Measurements from ENCODE around the gene IL17C.
"Not testable (repeated sequence)": the region's sequence is repeated elsewhere in the genome, so short reads cannot be mapped to it uniquely, and the experiment has no call there.

The IL17C gene

DNA sequence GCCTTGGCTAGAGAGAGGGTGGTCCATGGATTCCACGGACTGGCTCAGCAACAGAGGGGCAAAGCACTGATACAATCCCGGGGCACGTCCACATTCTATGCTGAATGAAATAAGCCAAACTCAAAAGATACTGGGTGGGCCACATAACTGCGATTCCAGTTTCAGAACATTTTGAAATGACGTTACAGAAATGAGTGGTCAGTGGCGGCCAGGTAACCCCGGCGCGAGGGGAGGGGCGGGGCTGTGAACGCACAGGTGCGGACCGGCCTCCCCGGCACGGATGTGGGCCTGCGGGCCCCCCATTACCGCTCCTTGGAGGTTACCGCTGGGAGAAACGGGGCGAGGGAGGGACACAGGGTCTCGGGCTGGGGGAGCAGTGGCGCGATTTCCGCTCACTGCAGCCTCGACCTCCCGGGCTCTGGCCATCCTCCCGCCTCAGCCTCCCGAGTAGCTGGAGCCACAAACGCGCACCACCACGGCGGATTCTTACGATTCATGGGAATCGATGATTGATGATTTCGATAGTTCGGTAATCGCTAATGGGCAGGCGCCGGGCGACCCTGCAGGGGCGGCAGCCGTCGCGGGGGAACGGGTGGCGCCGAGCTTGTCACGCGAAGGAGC, 24.0 kb downstream of the IL17C start:
- DNase-seq, result no peak

DNA sequence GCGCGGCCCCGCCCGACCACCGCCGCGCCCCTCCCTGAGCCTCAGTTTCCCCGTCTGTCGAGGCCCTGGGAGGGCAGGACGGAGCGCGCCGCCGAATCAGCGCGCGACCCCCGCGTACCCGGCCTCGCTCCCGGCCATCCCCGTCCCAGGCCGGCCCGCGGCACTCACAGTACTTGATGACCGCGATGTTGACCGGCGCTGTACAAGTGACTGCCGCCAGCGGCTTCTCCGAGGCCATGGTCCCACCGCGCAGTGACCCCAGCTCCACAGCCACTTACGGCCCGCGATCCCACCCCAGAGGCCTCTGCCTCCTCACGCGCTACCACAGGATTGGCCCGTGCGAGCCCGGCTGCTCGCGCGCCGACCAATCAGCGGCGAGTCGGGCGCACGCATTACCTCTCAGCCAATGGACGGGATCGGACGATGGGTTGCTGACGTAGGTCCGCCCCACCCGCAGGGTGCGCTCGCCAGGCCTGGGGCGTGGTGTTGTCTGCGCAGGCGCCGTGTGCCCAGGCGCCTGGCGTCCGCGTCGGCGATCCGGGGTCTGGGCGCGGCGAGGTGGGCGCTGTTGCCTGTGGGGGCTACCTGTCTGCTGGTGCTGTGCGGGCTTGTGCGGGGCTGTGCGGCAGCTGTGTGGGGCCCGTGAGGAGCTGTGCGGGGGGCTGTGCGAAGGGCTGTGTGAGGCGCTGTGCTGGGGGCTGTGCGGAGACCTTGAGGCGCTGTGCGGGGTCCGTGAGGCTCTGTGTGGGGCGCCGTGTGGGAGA, 24.7 kb downstream of the IL17C start, which contains the start of gene MVD:
TSS of gene MVD (minus strand) at position 249 of the 764 bp plus-strand sequence. CDS start at position 238, 11 bp downstream.
- peak; percentile 96 for DNase-seq

DNA sequence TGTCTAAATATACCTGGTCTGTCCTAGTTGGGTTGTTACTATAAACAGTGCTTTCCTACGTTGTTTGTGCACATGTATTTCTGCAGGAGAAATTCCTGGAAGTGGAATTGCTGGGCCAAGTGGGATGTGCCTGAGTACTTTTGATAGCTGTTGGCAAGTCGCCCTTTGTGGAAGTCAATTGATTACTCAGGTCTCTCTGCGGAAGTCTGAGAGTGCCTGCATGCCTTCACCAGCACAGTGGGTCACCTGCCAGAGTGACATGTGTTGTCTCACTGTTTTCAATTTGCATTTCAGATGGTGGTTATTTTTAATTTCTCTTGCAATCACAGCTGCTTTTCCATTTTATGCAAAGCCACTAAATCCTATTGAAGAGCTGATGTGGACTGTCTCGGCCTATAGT, 26.8 kb downstream of the IL17C start:
- DNase-seq, result no peak

DNA sequence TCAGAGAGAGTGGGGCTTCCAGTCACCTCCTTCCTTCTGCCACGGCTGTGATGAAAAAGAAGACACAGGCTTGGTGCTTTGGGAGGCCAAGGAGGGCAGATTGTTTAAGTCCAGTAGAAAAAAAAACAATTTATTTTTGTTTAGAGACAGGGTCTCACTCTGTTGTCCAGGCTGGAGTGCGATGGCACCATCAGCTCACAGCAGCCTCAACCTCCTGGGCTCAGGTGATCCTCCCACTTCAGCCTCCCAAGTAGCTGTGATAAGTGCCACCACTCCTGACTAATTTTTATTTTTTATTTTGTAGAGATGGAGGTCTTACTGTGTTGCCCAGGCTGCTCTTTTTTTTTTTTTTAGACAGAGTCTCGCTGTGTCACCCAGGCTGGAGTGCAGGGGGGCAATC, 27.2 kb downstream of the IL17C start:
- no peak for DNase-seq

DNA sequence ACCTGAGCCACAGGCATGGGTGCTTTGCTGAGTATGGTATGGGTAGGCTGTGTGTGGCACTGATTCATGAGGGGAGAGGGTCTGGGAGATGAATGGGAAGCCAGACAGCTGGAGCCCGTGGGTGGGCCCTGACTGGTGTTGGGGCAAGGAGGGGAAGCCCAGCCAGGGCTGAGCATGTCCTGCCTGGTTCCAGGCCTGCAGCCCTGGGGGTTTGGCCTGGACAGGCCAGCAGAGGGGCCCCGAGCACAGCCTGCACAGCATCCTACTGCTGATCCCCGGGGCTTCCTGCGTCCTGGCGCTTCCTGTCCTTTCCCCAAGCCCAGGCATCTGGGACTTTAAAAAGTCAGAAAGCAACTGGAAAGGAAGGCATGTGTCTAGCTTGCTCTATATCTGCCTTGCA, 29.1 kb downstream of the IL17C start:
- no peak for DNase-seq

DNA sequence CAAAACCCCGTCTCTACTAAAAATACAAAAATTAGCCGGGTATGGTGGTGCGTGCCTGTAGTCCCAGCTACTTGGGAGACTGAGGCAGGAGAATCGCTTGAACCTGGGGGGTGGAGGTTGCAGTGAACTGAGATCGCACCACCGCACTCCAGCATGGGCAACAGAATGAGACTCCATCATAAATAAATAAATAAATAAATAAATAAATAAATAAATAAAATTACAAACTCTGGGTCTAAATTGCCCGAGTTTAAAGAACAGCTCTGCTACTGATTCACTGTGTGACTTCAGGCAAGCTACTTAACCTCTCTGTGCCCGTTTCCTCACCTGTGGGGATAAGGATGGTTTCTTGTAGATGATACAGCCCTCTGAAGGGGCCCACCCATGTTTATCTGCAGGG, 31.1 kb downstream of the IL17C start:
- DNase-seq, result not testable (repeated sequence)

DNA sequence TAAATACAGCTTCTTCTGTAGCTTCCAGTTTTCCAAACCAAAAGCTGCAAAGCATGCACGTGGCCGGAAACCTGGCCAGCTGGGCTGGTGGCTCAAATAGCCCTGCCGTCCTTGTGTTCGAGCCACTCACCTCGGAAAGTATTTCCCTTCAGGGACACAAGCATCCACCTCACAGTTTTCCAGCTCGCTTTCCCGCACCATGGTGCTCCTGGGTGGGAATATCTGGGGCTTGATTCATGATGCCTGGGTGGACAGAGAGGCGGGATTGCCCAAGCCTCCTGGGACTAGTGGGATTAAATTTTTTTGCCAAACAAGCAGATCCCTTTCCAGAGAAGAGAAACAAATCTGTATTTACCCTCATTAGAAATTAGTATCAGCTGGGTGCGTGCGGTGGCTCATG, 31.6 kb downstream of the IL17C start:
- DNase-seq, result no peak

DNA sequence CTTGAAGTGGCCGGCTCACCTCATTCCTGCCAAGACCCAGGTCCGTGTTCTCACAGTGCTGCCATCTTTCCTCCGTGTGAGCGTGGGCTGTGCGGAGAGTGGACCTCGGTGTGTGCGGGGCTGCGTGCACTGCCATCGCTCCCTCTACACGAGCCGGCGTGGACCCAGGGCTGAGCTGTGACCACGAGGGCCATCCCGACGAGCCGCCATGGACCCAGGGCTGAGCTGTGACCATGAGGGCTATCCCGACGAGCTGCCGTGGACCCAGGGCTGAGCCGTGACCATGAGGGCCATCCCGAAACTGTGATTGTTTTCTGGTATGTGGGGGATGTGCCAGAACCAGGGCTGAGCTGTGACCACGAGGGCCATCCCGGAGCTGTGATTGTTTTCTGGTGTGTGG, 33.4 kb downstream of the IL17C start:
- DNase-seq, result no peak

DNA sequence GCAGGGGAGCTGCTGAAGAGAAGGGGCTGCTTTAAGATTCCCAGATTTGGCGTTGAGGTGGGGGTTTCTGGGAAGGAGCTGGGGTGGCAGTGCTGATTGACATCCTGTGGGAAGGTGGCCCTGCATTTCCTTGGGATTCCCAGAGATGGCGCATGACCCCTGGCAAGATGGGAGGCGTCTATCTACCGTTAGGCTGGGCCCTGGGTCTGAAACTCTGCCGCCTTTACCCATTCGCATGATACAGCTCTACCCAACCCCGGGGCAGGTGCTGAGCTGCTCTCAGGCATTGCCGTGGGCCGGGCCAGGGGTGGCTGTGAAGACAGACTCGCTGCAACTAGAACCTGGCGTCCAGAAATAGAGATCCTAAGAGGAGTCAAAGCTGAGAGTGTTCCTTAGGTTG, 34.4 kb downstream of the IL17C start:
- no peak for DNase-seq

DNA sequence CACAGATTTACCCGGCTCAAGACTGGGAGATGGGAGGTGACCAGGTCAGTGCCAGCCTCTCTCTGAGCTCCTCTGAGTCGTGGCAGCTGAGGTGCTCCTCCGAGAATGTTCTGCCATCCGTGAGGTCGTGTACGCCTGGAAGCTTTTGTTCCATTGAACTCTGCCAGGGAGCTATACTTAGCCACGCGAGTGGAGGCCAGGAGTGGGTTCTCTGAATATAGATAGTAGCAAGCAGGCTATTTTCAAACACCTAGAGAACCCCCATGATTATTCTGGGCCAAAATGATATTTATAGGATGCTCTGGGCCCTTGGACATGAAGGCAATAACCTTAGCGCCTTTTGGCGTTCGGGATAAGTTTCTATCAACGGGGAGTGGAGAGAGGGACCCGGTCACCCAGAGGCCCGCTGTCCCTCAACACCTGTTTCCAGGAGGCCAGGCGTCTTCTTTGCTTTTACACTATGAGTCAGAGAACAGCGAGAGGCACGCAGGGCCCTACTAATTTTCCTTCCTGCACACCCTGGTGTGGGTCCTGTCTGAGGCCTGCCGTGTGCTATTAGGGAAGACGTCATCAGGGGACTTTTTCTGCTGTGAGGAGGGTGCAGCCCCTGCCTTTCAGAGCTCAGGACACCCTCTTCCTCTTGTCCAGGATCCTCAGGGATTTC, 35.5 kb downstream of the IL17C start:
- no peak for DNase-seq

DNA sequence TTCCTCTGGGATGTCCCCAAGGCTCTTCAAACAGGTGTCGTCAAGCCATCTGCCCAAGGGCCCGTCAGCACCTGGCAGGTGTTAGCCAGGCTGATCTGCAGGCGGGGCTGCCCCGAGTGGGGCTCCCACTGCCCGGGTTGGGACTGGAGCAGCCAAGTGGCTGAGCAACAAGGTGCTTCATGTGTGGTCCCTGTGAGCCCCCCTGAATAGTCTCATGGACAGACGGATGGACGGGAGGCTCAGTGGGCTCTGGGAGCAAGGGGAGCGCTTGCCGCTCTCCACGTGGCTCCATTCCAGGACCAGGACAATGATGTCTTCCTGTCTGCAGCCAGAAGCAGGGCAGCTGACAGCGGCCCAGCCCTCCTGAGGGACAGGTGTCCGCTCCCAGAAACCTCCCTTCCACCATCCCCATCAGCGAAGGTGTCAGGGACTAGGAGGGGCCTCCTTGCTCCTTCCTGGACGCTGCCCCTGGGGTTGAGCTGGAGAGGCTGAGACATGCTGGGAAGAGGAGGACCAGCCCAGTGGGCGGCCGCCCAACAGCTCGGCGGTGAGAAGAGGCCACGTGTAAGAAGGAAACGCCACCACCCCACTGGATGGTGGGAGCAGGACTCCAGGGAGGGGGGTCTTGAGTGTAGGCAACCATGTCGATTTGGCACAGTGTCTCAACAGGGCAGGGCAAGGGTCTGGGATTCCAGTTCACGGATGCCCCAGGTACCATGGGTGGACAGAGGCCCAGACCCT, 38.3 kb downstream of the IL17C start:
- no peak for DNase-seq

DNA sequence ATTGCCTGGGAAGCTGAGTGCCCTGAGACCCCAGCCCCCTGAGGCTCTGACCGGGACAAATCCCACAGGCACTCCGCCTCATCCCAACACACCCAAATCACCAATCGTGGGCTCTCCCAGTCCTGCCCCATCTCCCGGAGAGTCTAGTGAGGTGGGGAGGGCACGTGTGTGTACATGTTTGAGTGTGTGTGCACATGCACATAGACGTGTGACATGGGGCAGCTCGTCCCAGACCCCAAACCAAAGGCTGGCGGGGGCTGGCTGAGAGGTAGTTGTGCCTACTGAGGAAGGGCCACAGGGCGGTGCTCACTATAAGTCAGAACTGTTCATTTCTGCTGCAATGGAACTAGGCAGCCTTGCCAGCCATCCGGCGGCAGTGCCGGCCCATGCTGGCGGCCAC, 39.3 kb downstream of the IL17C start:
- no peak for DNase-seq

DNA sequence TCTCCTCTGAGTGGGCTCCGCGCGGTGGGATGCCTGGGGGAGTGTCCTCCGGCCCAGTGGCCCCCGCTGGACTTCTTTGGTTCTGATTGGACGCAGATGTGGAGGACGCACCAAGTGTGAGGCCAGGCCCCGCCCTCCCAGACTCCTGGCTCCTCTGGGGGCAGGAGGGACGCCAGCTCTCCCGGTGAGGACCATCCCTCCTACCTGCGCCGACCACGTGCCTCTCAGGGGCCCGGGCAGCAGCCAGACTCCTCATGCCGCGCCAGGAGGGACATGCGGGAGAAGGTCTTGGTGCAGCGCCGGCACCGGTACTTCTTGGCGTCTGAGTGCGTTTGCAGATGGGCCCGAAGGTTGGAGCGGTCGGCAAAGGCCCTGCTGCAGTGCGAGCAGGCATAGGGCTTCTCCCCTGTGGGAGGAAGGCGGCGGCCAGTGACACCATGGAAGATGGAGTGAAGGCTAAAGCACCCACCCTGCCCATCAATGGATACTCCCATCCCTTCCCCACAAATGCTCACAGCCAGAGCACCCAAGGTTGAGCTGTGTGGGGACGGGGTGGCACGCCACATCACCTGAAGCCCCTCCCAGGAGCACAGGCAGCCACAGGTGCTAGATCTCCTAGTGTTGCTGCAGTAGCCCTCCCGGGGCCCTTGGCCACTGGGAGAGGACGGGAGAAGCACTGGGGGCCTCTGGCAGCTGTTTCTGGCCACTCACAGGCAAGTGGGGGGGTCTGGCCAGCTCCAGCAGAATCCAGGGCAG, 40.0 kb downstream of the IL17C start:
- no peak for DNase-seq

DNA sequence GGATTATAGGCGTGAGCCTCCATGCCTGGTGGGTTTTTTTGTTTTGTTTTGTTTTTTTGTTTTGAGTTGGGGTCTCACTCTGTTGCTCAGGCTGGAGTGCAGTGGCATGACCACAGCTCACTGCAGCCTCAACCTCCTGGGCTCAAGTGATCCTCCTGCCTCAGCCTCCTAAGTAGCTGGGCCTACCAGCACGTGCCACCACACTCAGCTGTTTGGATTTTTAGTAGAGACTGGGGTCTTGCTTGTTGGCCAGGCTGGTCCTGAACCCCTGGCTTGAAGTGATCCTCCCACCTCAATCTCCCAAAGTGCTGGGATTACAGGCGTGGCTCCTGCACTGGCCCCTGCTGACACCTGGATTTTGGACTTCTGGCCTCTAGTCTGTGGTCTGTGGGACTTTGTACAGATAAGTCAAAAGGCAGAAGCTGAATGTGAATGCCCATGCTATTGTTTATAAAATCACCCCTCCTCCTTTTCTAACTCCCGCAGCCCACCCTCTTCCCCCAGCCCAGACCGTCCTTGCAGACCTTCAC, 42.2 kb downstream of the IL17C start:
- DNase-seq, result no peak

DNA sequence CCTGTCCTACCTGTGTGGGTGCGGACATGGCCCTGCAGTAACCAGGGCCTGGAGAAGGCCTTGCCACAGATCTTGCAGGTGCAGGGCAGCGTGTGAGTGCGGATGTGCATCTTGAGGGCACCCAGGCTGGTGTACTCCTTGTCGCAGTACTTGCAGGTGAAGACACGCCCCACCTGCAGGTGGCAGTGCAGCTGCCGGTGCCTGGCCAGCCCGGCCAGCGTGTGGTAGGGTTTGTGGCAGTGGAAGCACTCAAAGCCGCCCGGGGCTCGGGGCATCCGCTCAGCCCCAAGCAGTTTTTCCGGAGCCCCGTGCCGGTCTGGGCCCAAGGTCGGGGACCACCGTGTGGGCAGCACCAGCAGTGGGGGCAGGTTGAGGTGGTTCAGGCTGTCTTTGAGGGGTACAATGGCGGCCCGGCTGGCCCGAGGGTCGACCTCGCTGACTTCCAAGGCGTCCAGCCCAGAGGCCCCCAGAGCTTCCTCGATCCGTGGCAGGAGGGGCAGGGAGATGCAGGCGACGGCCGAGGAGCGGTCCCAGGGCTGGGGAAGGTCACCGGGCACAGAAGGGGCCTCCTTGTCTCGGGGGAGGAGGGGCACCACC, 42.8 kb downstream of the IL17C start:
- DNase-seq, result peak; percentile 41

DNA sequence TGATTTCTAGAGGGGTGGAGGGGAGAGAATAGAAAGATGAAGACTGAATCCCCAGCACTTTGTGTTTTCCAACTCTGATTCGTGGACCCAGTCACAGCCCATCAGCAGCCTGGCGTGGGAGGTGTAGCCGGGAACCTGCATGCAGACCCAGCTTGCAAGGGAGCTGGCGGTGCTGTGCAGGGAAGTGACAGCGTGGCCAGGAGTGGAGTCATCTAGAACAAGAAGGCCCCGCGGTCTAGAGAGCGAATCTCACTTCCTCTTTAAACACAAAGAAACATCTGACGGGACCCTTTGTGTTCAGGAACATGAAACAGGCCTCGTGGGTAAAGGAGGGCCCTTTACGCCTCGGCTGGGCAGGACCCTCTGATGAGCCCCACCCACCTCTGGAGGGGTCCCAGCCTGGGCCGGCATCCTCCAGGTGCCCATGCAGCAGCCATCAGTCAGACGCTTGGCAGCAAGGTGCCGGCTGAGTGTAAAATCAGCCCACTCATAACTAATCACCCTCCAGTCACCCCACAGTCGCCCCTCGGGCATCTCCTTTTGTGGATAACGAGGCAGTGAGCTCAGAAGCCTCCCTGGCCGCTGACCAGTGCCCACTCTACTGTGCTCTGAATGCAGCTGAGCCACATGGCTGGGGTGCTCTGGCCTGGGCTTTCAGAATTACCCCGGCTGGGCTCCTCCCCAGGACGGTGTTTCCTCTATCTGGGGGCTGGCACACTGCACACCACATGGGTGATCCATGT, 43.5 kb downstream of the IL17C start:
- DNase-seq, result peak; percentile 43

DNA sequence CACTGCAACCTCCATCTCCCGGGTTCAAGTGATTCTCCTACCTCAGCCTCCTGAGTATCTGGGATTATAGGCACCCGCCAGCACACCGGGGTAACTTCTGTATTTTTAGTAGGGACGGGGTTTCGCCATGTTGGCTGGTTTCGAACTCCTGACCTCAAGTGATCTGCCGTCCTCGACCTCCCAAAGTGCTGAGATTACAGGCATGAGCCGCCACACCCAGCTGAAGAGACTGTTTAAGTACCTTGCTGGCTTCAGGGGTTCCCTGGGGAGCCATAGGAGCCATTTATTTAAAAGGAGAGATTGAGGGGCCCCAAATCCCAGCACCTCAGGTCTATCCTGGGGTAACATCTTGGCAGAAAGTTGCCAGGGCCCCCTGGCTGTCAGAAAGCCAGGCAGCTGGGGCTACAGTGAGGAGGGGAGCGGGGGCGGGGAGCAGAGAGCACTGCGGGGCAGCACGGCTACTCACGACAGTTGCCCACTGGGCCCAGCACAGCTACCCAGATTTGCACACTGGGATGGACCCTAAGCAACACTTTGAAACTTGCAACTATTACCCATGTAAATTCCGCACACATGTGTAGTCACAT, 46.3 kb downstream of the IL17C start:
- no peak for DNase-seq

DNA sequence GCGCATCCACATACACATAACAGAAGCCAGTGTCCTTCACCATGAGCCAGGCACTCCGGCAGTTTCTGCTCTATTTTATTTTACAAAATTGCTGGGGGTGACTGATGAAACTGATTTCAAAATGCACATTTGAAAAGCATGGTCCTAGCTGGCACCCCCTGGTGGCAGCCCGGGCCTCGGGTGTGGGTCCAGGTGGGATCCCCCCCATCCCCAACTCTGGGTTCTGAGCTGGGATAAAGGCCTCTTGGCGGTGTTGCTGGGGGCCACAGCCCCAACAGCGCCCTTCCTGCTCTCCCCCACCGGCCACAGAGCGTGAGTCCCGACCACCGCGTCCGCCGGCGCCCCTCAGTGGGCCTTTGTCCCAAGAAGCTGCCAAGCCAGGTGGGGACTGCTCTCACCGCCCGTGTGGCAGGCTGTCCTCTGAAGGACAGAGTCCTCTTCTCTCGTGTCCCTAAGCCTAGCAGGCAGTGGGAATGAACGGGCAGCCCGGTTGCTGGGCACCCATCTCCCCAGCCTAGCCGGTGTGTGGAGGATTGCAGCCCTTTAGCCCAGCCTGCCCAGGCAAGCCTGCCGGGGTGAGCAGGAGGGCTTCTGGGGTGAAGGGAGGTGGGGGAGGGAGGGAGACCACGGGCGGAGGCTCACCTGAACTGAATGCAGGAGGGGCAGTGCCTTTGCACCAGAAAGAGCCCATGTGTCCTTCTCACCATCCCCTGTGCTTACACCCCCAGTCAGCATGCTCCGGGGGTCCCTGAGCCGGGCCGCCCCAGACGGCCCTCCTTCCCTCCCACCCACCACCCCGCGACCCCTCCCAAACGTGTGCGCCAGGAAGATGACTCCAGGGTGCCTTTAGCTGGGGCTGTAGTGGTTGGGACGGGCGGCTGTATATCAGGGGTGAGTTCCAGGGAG, 47.0 kb downstream of the IL17C start:
- DNase-seq, result peak; percentile 52

DNA sequence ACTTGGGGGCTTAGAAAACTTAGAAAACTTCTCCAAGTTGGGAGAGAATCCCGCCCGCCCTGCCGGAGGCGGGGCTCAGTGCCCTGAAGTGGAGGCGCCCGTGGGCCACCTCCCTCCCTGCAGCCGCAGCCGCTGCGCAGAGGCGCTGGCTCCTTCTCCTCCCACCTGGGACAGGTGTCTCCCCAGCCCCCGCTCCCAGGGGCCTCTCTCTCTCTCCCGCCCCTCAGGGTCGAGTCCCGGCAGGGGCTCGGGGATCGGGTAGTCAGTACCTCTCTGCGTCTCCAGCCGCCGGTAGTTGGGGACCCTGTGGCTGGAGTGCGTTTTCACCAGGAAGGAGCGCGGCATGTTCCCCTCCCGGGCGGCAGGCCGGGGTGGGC, 47.7 kb downstream of the IL17C start:
- DNase-seq, result peak; percentile 29
